CD4-positive, alpha-beta T cell treated with Interleukin-1 beta for 1 hour (primary cell): ENCODE measurements around the gene PTPRN.
A peak's percentile ranks its signal among the peaks of the same experiment; 100 is the strongest.
"Not testable (repeated sequence)": the region's sequence is repeated elsewhere in the genome, so short reads cannot be mapped to it uniquely, and the experiment has no call there.

Source experiments
- DNase-seq, 2 donors: peaks; one replicate each; pipeline ENCODE4 v3.0.0-alpha.2; 2020 to 2022

PTPRN gene

GRCh38 chr2:219266886-219267285, 42.3 kb downstream of the PTPRN start:
- DNase-seq = no peak

GRCh38 chr2:219266232-219266631, 43.0 kb downstream of the PTPRN start:
- DNase-seq = no peak

- no peak for DNase-seq
These were observed 48.0 kb downstream of the PTPRN start for GRCh38 chr2:219261024-219261855.

- not testable (repeated sequence) for DNase-seq
These were observed 50.3 kb downstream of the PTPRN start for GRCh38 chr2:219258942-219259341.

- peak; percentile 56 to 59 for DNase-seq
These were observed 54.5 kb downstream of the PTPRN start for GRCh38 chr2:219254590-219255201.

GRCh38 chr2:219253753-219254589, 55.2 kb downstream of the PTPRN start, which contains the start of gene TUBA4A:
TUBA4A (minus strand) TSS chr2:219253918; CDS start chr2:219253858, 60 bp downstream.
- peak; percentile 93 for DNase-seq

GRCh38 chr2:219252900-219253752, 56.1 kb downstream of the PTPRN start, which contains the start of gene TUBA4B:
TUBA4B (plus strand) TSS chr2:219253243; CDS start chr2:219253408, 165 bp downstream.
- peak; percentile 44 to 51 for DNase-seq

- DNase-seq = no peak
These were observed 56.7 kb downstream of the PTPRN start for GRCh38 chr2:219252570-219252899.

- peak in 1 of 2 donors; percentile 27 for DNase-seq
These were observed 57.1 kb downstream of the PTPRN start for GRCh38 chr2:219252084-219252483.

GRCh38 chr2:219251656-219252055, 57.5 kb downstream of the PTPRN start:
- DNase-seq = no peak

- DNase-seq = no peak
These were observed 59.0 kb downstream of the PTPRN start for GRCh38 chr2:219250049-219250781.

- DNase-seq = peak; percentile 64 to 72
These were observed 59.8 kb downstream of the PTPRN start for GRCh38 chr2:219249203-219249980.

- no peak for DNase-seq
These were observed 60.4 kb downstream of the PTPRN start for GRCh38 chr2:219248845-219249202.

GRCh38 chr2:219247678-219248642, 61.2 kb downstream of the PTPRN start:
- DNase-seq = peak; percentile 62 to 79

GRCh38 chr2:219246559-219246958, 62.6 kb downstream of the PTPRN start:
- DNase-seq = no peak

- DNase-seq = peak in 1 of 2 donors; percentile 18
These were observed 63.3 kb downstream of the PTPRN start for GRCh38 chr2:219245899-219246230.

- DNase-seq = peak; percentile 88 to 89
These were observed 63.9 kb downstream of the PTPRN start, which contains the start of the genes GLB1L and STK16 for GRCh38 chr2:219245148-219245898. GLB1L (minus strand) TSS chr2:219245444; CDS start chr2:219243573, 1,871 bp downstream. STK16 (plus strand) TSS chr2:219245479; CDS start chr2:219246000, 521 bp downstream.

- no peak for DNase-seq
These were observed 64.4 kb downstream of the PTPRN start for GRCh38 chr2:219244789-219245147.

- peak in 1 of 2 donors; percentile 38 for DNase-seq
These were observed 65.9 kb downstream of the PTPRN start for GRCh38 chr2:219243291-219243761.
